Measurements from ENCODE around the gene PTPN14.

The PTPN14 gene

GRCh38 chr1:214567481-214567980 lies 16.1 kb upstream of the PTPN14 start:
- no peak for DNase-seq

- peak; percentile 93 for DNase-seq
Measured at GRCh38 chr1:214566158-214567104, 15.0 kb upstream of the PTPN14 start.

- no peak for DNase-seq
Measured at GRCh38 chr1:214565310-214565709, 13.9 kb upstream of the PTPN14 start.

DNA sequence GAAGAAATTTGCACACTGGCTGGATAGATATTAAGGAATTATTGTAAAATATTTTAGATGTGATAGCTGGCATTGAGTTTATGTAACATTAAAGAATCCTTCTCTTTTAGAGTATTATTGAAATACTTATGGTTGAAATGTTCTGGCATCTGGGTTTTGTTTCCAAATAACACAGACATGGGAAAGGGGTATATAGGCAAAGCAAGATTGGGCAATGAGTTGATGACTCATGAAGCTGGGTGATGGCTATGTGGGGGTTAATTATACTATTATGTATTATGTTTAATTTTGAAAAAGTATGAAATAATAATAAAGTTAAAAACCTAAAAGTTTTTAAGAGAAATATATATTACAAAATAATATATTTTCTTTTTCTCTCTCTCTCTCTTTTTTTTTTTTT lies 12.5 kb upstream of the PTPN14 start:
- DNase-seq: peak; percentile 48

- DNase-seq: peak; percentile 94
Measured at GRCh38 chr1:214557952-214558735, 6.7 kb upstream of the PTPN14 start.

GRCh38 chr1:214553142-214553710 lies 1.8 kb upstream of the PTPN14 start:
- DNase-seq: no peak

DNA sequence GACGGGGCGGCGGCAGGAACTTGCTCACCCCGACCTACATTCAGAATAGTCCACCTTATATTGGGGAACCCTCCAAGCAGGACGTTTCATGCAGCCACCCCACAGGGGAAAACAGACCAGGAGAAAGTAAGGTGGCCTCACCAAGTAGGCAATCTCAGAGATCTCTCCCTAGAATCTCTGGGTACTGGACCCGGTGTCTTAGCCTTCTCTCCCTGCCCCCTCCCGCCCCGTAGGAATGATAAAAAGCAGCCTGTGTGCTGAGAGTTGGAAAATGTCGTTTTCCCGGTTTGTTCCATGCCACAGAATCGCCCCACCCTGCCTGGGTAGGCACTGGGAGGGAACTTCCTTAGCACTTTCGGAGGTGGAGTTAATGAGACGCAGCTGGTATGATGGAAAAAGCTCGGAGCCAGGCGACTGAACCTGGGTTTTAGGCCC lies 789 bp upstream of the PTPN14 start:
- DNase-seq: peak; percentile 88

- peak; percentile 21 for DNase-seq
Measured at GRCh38 chr1:214550857-214551435, 456 bp downstream of the PTPN14 start.

DNA sequence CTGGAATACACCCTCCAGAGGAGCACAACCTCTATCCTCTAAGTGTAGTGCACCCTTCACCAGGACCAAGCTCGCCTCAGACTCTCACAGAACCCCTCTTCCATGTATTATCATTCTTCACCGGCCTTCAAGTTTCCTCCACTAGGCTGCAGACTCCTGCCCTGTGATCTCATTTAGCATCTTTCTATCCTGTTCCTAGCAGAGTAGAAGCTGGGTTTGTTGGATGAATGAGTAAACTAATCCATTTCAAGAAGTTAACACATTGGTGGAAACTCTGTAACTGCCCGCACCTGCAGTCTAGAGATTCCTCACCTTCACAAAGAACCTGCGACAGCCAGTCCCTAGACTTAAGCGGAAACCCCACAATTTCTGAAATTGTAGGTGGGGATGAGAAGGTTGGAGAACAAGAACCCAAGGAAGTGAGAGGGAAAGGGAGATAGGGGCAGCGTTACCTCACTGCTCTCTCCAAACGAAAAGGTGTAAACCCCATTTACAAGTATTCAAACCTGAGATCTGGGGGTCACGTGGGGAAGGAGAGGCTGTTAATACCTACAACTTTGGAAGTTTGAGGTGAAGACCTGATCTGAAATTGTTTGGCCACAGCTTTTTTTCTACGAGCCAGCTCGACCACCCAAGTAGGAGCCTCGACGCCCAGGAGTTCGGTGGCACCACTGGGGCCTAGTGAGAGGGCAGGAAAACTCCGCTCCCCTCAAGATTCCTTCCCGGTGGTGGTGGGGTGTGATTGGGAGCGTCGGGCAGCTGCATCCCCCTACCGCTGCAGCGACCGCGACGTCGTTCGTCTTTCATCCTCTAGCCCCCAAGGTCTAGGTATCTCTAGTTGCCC lies 1.2 kb downstream of the PTPN14 start:
- peak; percentile 61 for DNase-seq

DNA sequence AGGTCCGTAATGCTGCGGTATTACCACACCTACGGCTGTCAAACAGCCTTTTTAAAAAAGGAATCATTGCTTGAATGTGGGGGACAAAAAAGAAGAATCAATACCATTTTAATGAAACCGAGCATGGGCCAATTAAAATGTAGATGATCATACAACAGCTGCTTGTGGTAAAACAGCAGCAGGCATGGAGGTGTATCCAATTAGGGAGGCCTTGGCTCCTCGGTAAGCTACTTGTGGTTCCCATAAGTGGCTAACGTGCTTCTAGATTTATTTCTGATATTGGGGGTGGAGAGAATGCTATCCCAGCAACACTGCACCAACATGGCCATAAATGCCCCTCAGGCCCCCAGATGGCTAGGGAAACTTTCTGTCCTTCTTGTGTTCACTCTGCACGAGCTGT lies 1.8 kb downstream of the PTPN14 start:
- no peak for DNase-seq

GRCh38 chr1:214548988-214549387 lies 2.4 kb downstream of the PTPN14 start:
- DNase-seq: peak; percentile 80

DNA sequence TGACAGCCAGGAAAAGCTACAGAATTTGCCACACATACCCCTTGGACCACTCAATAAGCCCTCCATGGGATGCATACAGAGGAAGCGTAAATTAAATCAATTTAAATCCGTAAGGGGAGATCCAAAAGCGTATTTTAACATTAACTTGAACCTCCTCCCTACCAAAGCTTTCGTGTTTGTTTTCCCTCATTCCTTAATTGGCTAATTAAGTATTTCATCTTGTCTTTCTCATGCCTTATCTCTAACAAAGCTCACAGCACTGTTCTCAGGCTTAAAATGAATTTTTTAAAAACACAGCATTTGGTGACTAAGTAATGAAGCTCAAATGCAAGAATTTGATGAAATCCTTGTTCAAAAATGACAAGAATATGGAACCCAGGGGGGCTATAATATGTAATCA lies 3.1 kb downstream of the PTPN14 start:
- no peak for DNase-seq

DNA sequence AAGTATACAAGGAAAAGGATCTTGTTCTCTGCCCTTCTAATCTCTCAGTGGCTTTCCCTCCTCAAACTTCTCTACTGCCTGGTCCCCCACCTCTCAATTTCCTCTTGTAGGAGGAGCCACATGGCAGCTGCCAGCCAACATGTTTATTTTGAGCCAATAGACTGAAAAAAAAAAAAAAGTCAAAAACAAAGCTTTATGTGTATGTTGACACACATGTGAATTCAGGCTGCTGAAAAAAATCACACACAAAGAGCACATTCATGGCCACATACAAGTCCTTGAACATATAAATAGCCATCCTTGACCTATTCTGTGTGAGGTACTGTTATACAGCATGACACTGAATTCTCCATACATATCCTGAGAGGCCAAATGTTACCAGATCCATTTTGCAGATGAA lies 3.7 kb downstream of the PTPN14 start:
- no peak for DNase-seq

GRCh38 chr1:214546886-214547641 lies 4.3 kb downstream of the PTPN14 start:
- no peak for DNase-seq

DNA sequence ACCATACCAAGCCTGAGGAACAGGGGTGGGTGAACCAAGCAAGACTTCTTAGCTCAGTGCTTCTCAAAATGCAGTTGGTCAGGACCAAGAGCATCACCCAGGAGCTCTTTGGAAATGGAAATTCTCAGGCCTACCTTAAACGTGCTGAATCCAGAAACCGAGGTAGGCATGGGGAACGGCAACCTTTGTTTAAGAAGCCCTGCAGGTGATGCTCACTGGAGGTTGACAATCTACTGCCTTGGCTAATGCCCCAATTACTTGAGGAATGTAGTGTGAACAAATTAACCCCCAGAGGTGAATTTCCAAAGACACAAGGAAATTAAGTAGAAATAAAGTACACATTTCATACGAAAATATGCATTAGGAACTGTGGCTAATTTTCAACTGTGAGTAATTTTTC lies 5.3 kb downstream of the PTPN14 start:
- DNase-seq: no peak

GRCh38 chr1:214545293-214545692 lies 6.1 kb downstream of the PTPN14 start:
- no peak for DNase-seq

GRCh38 chr1:214544791-214545190 lies 6.6 kb downstream of the PTPN14 start:
- DNase-seq: no peak

DNA sequence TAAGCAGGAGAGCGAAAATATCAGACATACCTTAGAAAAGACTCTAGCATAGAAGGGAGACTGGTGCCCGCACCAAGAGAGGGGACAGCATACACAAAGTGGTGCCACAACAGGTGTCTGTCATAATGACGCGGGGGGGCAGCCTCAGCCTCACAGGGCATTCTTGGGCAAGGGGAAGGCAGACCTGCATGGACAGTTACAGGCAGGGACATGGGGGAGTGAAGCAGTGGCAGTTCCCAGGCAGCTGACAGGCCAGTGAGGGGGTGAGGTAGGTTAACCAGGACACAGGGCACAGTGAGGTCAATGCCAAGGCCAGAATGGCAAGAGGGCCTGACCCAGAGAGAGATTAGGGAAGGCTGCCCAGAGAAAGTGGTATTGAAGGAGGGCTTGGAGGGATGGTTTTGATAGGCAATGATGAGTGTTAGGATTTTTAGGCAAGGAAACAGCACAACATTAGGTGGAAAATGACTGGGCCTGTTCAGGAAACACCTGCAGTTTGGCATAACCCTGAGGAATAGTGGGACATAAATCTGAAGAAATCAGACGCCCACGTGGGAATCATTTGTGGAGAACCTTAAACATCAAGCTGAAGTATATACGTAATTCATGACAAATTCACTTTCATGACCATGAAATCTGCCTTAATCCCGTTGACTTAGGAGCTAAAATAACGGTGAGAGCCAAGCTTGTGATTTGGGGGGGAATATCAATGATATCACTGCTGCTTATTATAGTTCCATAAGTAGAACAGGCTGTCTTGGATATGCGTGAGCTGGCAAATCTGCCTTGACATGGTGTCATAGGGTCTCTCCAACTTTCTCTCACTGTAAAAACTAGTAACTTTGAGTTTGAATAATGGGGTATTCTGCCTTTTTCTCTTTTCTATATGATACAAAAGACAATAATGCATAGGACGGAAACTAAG lies 8.9 kb downstream of the PTPN14 start:
- DNase-seq: no peak

DNA sequence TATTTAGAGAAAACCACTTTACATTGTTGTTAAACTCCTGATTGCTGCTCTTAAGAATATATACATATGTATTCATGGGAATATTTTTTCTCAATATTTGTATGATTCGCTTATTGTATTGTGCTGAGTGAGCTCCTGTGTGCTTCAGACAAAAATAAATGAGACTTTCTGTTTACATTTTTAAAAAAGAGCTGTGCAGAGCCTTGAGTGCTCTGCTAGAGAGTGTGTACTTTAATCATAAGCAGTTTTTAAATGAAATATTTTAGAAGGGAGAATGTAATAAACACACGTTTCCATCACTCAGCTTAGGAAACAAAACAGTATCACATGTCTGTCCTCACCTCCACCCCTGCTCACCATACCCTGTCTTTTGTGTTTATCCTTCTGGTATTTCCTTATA lies 9.7 kb downstream of the PTPN14 start:
- DNase-seq: no peak

DNA sequence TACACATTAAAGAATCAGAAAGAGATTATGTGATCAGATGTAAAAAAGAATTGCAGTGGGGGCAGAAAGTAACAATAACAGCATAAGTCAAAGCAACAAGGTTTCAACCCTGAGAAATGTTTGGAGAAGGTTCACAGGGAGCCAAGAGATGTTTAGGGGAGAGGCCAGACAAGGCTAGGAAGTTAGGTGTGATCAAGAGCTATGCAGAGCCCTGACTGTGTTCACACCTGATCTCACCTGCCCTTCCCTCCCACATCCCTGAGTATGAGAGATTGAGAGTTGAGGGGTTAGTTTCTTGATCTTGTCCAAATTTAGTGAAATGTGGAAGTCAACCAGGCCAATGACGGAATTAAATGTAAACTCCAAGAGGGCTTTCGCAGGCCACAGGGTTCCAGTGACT lies 10.2 kb downstream of the PTPN14 start:
- DNase-seq: no peak
